Fibroblast of lung (primary cell): ENCODE measurements around the gene PPP1R11. TPM values are rescaled to one million over a fixed set of nuclear protein-coding genes. Genes with fewer than 3 reads are reported as not detected.
A peak's percentile ranks its signal among the peaks of the same experiment; 100 is the strongest.
"Not testable (repeated sequence)": the region's sequence is repeated elsewhere in the genome, so short reads cannot be mapped to it uniquely, and the experiment has no call there.

Source experiments
- DNase-seq, 2 donors: peaks; one replicate each; pipeline versions ENCODE4 v3.0.0 to v3.0.0-alpha.2; 2010; ENCODE audit warnings: low read depth in 2 of 2
- H2AFZ ChIP-seq: 2 replicates; pipeline ENCODE4 v1.5.1; 2012; ENCODE audit warnings: low read length, control low read depth, inconsistent platforms
- H3K27ac ChIP-seq: 2 replicates; pipeline ENCODE4 v1.5.1; 2011; ENCODE audit warnings: low read length, control low read depth; ENCODE audit not compliant: insufficient read depth
- H3K27me3 ChIP-seq: 2 replicates; pipeline ENCODE4 v1.5.1; 2011; ENCODE audit warnings: mild to moderate bottlenecking, low read length; ENCODE audit not compliant: control insufficient read depth, insufficient read depth
- H3K36me3 ChIP-seq: 2 replicates; pipeline ENCODE4 v1.5.1; 2011; ENCODE audit warnings: low read length; ENCODE audit not compliant: control insufficient read depth, insufficient read depth
- H3K4me1 ChIP-seq: 2 replicates; pipeline ENCODE4 v1.5.1; 2011; ENCODE audit warnings: low read length; ENCODE audit not compliant: control insufficient read depth, insufficient read depth; ENCODE audit errors: extremely low read depth
- H3K4me2 ChIP-seq: 2 replicates; pipeline ENCODE4 v1.5.1; 2011; ENCODE audit warnings: low read length, control low read depth; ENCODE audit not compliant: insufficient read depth; ENCODE audit errors: extremely low read depth
- H3K4me3 ChIP-seq, 4 experiments: fragments of 200-600 bp in 1 of 4; sonication (generic) in 1 of 4; replicated peaks in 1 of 4; 2 replicates each; pipeline ENCODE4 v1.5.1; 2011 to 2016; ENCODE audit warnings: low read length in 4 of 4, low read depth in 3 of 4, mild to moderate bottlenecking in 3 of 4, control low read depth in 2 of 4, inconsistent platforms in 1 of 4, mixed read lengths in 1 of 4; ENCODE audit not compliant: insufficient read depth in 1 of 4; ENCODE audit errors: control extremely low read depth in 1 of 4
- H3K79me2 ChIP-seq: 2 replicates; pipeline ENCODE4 v1.5.1; 2012; ENCODE audit warnings: mild to moderate bottlenecking, low read length, inconsistent platforms; ENCODE audit not compliant: control insufficient read depth, insufficient read depth
- H3K9ac ChIP-seq: 2 replicates; pipeline ENCODE4 v1.5.1; 2011; ENCODE audit warnings: mild to moderate bottlenecking, low read length, control low read depth; ENCODE audit not compliant: insufficient read depth
- H3K9me3 ChIP-seq: 2 replicates; pipeline ENCODE4 v1.5.1; 2012; ENCODE audit warnings: low read depth, low read length; ENCODE audit not compliant: control insufficient read depth, insufficient read depth
- H4K20me1 ChIP-seq: 2 replicates; pipeline ENCODE4 v1.5.1; 2011; ENCODE audit warnings: low read length; ENCODE audit not compliant: control insufficient read depth, insufficient read depth; ENCODE audit errors: extremely low read depth
- CTCF ChIP-seq, 2 donors: IDR thresholded peaks in 1 of 2; conservative IDR thresholded peaks in 1 of 2; 1 replicate in 1 of 2; 2 replicates in 1 of 2; pipeline ENCODE4 v1.5.1; 2011 to 2012; ENCODE audit warnings: low read length in 2 of 2, control low read depth in 1 of 2, inconsistent platforms in 1 of 2, low read depth in 1 of 2, mild to moderate bottlenecking in 1 of 2
- EZH2 ChIP-seq: IDR thresholded peaks from 2 replicates; pipeline ENCODE4 v1.5.1; 2012; ENCODE audit warnings: low read length, control low read depth, mild to moderate bottlenecking; ENCODE audit errors: missing control alignments
- polyA plus RNA-seq, 2 donors: library from polyadenylated mRNA; depleted of rRNA in 1 of 2; stranded (reverse) in 1 of 2; unstranded in 1 of 2; fragments of >200 nt; gene quantifications; 2 replicates each; pipeline ENCODE4 v1.2.1, GENCODE V29; 2011 to 2012; ENCODE audit warnings: missing spikeins in 1 of 2
- total RNA-seq: library from RNA; depleted of rRNA; stranded (reverse); fragments of >200 nt; gene quantifications from 2 replicates; pipeline ENCODE4 v1.2.1, GENCODE V29; 2014

PPP1R11 gene
- total and polyA plus RNA-seq, 2 donors (not counting 1 experiment from before 2014, with no cell fraction given): 16.8 to 53.6 TPM

- H3K9me3 ChIP-seq: no peaks in the 10 kb centered on the region
- no peaks in the 10 kb centered on the region for H3K36me3 ChIP-seq
- DNase-seq: no peak
- TF ChIP-seq CTCF (conservative IDR thresholded peaks at IDR 0.05 in 1 of 2, IDR thresholded peaks at IDR 0.05 in 1 of 2; ENCODE audit: low read depth in 1 of 2, low read length in 2 of 2) (no peak), EZH2 (no peak)
- H3K4me2 ChIP-seq: no peak within 1 kb of the TSS
- no peak within 1 kb of the TSS for H2AFZ ChIP-seq
- no peaks in the 10 kb centered on the region for H4K20me1 ChIP-seq
- H3K9ac ChIP-seq: no peak within 1 kb of the TSS
- no peak within 1 kb of the TSS for H3K27ac ChIP-seq
- no peak within 1 kb of the TSS for H3K4me3 ChIP-seq
- peaks cover 10% of the 10 kb centered on the region for H3K27me3 ChIP-seq
- no peaks in the 10 kb centered on the region for H3K4me1 ChIP-seq
- H3K79me2 ChIP-seq: no peaks in the 10 kb centered on the region
Measured at GRCh38 chr6:30113003-30113759, 46.2 kb downstream of the PPP1R11 start, which contains the start of gene TRIM31. TRIM31 (minus strand) TSS chr6:30113090; CDS start chr6:30112805, 285 bp downstream.

GRCh38 chr6:30113841-30114240 is 46.8 kb downstream of the PPP1R11 start:
- Histone ChIP-seq H3K9me3 (no peaks in the 10 kb centered on the region), H3K4me1 (no peaks in the 10 kb centered on the region), H3K27me3 (peaks cover 10% of the 10 kb centered on the region), H3K79me2 (no peaks in the 10 kb centered on the region), H3K27ac (no peak overlapping the region), H4K20me1 (no peaks in the 10 kb centered on the region), H3K4me2 (no peak overlapping the region), H3K9ac (no peak overlapping the region), H3K36me3 (no peaks in the 10 kb centered on the region), H3K4me3 (no peak overlapping the region), H2AFZ (no peak overlapping the region)
- TF ChIP-seq CTCF (conservative IDR thresholded peaks at IDR 0.05 in 1 of 2, IDR thresholded peaks at IDR 0.05 in 1 of 2; ENCODE audit: low read depth in 1 of 2, low read length in 2 of 2) (no peak), EZH2 (no peak)
- DNase-seq: no peak

- H4K20me1 ChIP-seq: no peaks in the 10 kb centered on the region
- H3K36me3 ChIP-seq: no peaks in the 10 kb centered on the region
- no peak for DNase-seq
- H3K27me3 ChIP-seq: peaks cover 10% of the 10 kb centered on the region
- H3K4me2 ChIP-seq: no peak overlapping the region
- no peaks in the 10 kb centered on the region for H3K4me1 ChIP-seq
- no peaks in the 10 kb centered on the region for H3K79me2 ChIP-seq
- H3K9me3 ChIP-seq: no peaks in the 10 kb centered on the region
- no peak overlapping the region for H3K9ac ChIP-seq
- no peak overlapping the region for H3K27ac ChIP-seq
- H3K4me3 ChIP-seq: no peak overlapping the region
- H2AFZ ChIP-seq: no peak overlapping the region
- peak in 1 of 2 donors; percentile 4 for TF ChIP-seq CTCF (conservative IDR thresholded peaks at IDR 0.05 in 1 of 2, IDR thresholded peaks at IDR 0.05 in 1 of 2; ENCODE audit: low read depth in 1 of 2, low read length in 2 of 2)
- TF ChIP-seq EZH2: no peak
Measured at GRCh38 chr6:30116724-30117123, 49.7 kb downstream of the PPP1R11 start.

GRCh38 chr6:30118691-30119090 is 51.7 kb downstream of the PPP1R11 start:
- H4K20me1 ChIP-seq, H3K4me3 ChIP-seq, H3K4me2 ChIP-seq, H3K4me1 ChIP-seq, DNase-seq, H3K9me3 ChIP-seq, H3K79me2 ChIP-seq, H3K27me3 ChIP-seq, H3K9ac ChIP-seq, H2AFZ ChIP-seq, H3K27ac ChIP-seq, H3K36me3 ChIP-seq: not testable (repeated sequence)
